C4-2B (cell line): Measurements from ENCODE around the gene RASAL3.
A peak's percentile ranks its signal among the peaks of the same experiment; 100 is the strongest.

ENCODE experiments used
- H3K27ac ChIP-seq: fragments of 450-650 bp; 2 replicates; pipeline ENCODE4 v1.5.1; 2017
- CTCF ChIP-seq: fragments of 450-650 bp; conservative IDR thresholded peaks from 2 replicates; pipeline ENCODE4 v1.5.1; 2017; ENCODE audit warnings: mild to moderate bottlenecking
- ZFX ChIP-seq: fragments of 450-650 bp; IDR thresholded peaks from 2 replicates; pipeline ENCODE4 v1.6.1; 2017

The RASAL3 gene

DNA sequence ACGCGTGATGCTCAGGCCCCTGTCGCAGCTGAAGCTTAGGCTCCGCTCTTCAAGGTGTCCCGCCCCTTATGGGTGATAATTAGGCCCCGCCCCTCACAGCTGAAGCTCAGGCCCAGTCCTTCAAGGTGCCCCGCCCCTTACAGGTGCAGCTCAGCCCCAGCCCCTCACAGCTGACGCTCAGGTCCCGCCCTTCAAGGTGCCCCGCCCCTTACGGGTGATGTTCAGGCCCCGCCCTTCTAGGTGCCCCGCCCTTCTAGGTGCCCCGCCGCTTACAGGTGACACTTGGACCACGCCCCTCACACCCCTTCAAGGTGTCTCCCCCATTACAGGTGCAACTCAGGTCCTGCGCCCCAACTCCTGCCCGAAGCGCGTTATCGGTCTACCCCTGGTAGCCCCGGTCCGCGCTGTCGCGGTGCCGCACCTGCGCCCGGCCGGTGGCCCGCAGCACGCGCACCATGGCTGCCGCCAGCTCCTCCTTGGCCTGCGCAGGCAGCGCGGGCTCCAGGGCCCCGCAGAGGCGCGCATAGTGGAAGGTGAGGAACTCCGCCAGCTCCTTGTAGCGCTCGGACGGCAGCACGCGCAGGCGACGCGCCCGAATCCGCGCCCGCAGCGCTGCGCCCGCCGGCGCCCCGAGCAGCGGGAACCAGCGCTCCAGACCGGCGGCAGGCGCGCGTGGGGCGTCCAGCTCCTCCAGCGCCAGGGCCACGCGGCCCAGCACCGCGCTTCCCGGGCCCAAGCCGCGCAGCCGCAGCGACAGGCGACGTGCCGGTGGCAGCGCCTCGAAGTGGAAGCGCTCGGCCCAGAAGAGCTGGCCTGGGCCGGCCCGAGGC, 7.3 kb downstream of the RASAL3 start:
- H3K27ac ChIP-seq: peak overlapping the region; percentile 17; the same call in 1 of the 2 replicates
- TF ChIP-seq CTCF: no peak
- TF ChIP-seq ZFX: peak; percentile 58; the same call in 1 of the 2 replicates

- TF ChIP-seq CTCF (no peak), ZFX (no peak)
- H3K27ac ChIP-seq: no peak overlapping the region
Measured at GRCh38 chr19:15456441-15456840, 7.9 kb downstream of the RASAL3 start.

GRCh38 chr19:15455996-15456395, 8.3 kb downstream of the RASAL3 start:
- no peak for TF ChIP-seq ZFX
- no peak for TF ChIP-seq CTCF
- no peak overlapping the region for H3K27ac ChIP-seq

DNA sequence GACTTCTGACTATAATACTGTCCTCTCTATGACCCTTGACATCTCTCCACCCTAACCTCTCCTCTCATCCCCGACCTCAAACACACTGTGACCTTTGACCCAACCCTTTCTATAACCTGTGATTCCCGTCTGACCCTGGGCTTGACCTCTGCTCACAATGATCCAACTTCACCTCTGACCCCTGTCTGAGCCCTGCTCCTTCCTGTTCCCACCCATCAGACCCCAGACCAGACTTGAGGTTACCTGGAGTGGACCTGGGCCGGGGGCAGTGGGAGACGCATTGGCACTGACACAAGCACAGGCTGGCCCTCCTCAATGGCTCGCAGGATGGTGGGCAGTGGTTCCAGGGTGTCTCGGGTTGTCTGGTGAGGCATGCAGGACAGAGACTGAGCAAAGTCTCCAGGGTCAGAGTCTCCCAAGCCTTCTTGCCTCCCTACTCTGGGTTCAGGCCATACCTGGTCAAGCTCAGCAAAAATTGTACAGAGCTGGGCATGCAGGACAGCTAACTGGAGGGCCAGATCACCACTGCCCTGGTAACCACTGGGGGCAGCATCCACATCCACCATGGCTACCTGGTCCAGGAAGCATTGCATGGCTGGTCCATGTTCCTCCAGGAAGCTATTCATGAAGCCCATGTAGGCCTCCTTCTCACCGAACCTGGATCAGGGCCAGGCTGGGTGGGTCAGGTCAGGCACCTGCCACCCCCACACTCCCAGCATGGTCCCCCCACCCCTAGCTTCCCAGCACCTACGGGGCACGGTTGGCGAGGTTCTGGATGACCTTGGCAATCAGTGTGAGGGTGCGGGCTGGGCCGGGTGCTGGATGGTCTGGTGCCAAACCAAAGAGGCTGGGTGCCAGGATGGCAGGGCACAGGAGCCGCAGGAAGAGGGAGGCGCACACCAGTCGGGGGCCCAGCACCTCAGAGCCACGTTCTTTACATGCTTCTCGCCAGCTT, 10.2 kb downstream of the RASAL3 start:
- no peak overlapping the region for H3K27ac ChIP-seq
- no peak for TF ChIP-seq CTCF
- no peak for TF ChIP-seq ZFX

- TF ChIP-seq CTCF (no peak), ZFX (no peak)
Measured at GRCh38 chr19:15453091-15453578, 11.2 kb downstream of the RASAL3 start.

DNA sequence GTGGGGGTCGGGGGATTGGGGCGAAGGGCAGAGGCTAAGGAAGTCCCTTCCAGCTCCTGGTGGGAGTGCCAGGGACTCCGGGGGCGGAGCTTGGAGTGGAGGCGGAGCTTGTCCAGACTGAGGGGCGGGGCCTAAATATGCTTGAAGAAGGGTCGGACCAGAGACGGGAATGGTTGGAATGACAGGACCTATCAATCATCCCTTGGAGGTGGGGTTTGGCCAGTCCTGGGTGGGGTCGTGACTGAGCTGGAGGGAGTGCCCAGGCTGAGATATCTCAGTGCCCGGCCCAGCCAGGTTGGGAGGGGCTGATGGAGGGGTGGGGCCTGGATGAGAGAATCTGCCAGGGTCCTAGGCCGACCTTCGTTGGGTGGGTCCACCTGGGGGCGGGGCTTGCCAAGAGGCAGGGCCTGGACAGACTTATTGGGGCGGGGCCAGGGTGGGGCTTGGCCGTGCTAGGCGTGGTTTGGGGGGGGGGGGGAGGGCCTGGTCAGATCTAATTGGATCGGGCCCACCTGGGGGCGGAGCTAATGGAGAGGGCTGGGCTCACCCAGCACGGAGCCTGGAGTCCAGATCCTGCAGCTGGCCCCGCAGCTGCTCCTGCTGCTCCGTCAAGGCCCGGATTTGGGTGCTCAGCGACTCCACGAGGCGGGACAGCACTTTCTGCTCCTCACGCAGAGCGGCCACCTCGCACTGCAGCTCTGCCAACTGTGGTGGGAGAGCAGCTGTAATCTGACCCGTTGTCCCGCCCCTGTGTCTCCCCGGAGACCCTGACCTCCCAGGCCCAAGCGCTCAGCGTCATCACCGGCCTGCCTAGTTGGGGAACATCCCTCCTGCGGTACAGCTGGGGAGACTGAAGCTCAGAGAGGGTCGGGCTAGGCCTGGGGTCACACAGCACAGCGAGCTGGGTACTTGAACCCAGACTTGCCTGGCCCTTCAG, 12.0 kb downstream of the RASAL3 start:
- H3K27ac ChIP-seq: no peak overlapping the region
- TF ChIP-seq CTCF: no peak
- no peak for TF ChIP-seq ZFX

More at GRCh38 chr19:15453091-15453578, 11.2 kb downstream of the RASAL3 start:
- no peak overlapping the region for H3K27ac ChIP-seq
